HG03442 (cell line): ENCODE data around the gene GLRA2.
A peak's percentile ranks its signal among the peaks of the same experiment; 100 is the strongest.
"Not testable (repeated sequence)": the region's sequence is repeated elsewhere in the genome, so short reads cannot be mapped to it uniquely, and the experiment has no call there.

Experiments used
- ATAC-seq: cut with Tn5 transposase; IDR thresholded peaks from one replicate; pipeline ENCODE4 v1.9.1; 2021; ENCODE audit warnings: mild to moderate bottlenecking, moderate library complexity; ENCODE audit not compliant: unreplicated experiment

Gene GLRA2

DNA sequence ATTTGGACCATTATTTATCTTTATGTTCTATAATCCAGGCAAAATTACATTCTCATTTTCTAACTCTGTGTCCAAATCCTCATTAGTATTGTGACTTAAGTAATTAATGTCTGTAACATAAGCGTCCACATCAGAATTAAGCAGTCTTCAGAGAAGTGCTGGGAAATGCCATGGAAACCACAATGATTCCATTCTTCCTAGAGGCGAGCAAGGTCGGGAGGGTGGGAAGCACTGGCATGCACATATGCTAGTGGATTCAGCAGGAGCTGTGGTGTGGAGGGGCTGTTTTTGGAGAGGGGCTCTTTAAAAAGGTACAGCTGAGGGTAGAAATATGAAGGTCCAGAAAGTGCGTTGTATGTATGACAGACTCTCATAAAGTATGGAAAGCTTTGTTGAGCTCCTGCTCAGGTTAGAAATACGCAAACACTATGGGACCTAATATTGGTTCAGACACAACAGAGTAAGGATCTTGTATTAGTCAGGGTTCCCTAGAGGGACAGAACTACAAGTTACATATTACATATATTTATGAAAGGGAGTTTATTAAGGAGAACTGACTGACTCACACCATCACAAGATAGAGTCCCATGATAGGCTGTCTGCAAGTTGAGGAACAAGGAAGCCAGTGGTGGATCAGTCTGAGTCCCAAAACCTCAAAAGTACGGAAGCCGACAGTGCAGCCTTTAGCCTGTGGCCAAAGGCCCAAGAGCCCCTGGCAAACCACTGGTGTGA lies 61.5 kb downstream of the GLRA2 start:
- no peak for ATAC-seq

DNA sequence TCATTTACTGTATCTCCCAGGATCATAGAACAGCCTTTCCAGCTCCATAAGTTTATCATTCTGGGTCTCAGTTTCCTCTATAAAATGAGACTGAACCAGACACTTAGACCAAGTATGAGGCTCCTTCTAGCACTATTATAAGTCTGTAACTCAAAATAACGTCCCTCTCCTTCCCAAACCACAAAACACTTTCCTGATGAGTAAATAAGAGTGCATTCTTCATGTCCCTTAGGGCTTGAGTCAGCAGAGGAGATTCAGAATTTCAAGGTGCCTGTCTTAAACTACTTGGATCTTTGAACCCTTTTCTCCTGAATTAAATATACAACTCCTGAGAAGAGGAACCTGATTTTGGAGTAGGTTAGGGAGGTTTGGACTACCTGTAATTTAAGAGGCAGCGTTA lies 62.6 kb downstream of the GLRA2 start:
- no peak for ATAC-seq

DNA sequence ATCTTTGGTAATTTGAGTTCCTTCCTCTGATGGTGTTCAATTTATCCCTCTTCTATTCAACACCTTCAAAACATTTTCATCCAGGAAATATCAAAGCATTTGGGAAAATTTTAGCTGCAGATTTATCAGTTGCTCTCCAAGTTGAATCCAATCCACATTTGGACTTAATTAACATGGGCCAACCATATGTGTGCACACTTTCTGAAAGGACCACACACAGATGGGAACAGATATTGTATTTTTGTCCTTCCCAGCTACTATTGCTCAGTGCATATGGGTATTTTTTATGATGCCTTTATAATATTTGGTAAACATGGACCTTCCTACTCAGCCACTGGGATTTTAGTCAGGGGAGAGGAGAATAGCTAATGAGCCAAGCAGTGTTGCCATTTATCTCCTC lies 65.2 kb downstream of the GLRA2 start:
- no peak for ATAC-seq

GRCh38 chrX:14598330-14598729 lies 69.0 kb downstream of the GLRA2 start:
- ATAC-seq, result no peak

DNA sequence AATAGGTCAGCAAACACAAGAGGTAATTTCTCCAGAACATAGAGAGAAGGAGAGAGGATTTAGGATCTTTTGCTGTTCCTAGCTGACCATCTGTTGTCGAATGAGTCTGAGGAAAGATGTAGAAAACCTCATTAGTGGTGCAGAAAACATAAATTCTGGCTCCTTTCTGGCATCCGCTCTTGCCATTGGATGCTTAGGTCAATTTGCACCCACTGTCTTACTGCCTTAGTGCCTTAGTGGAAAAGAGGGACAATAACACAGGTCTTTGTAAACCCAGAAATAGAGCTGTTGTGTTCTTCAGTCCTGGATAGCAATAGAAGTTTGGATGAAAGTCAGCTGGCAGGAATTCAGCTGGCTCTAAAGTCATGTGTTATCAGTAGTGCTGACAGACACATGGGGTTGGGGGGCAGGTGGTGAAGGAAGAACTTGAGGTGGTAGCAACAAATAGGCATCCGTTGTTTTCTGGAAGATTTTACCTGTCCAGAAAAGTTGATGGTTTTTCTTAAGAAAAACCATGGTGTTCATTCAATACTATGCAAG lies 78.2 kb downstream of the GLRA2 start:
- no peak for ATAC-seq

DNA sequence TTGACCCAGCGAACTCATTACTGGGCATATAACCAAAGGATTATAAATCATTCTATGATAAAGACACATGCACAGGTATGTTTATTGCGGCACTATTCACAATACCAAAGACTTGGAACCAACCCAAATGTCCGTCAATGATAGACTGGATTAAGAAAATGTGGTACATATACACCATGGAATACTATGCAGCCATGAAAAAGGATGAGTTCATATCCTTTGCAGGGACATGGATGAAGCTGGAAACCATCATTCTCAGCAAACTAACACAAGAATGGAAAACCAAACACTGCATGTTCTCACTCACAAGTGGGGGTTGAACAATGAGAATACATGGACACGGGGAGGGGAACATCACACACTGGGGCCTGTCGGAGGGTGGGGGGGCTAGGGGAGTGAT lies 83.1 kb downstream of the GLRA2 start:
- ATAC-seq, result not testable (repeated sequence)

DNA sequence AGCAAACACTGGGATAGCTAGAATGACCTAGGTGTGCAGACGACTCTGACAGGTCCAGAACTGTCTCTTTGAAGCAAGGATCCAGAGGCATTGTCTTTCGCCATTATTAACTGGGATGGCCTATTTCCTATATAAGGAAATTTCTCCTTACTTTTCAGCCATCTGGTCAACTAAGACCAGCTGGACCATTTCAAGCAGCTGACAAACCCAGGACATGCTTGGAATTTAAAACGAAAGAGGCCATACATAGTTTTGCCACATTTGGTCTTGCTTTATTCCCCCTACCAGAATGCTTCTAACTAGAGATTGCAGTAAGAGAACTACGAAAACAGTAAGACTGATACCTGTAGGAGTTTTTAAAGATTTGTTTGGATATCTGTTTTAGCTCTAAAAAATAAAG lies 87.0 kb downstream of the GLRA2 start:
- ATAC-seq, result no peak

DNA sequence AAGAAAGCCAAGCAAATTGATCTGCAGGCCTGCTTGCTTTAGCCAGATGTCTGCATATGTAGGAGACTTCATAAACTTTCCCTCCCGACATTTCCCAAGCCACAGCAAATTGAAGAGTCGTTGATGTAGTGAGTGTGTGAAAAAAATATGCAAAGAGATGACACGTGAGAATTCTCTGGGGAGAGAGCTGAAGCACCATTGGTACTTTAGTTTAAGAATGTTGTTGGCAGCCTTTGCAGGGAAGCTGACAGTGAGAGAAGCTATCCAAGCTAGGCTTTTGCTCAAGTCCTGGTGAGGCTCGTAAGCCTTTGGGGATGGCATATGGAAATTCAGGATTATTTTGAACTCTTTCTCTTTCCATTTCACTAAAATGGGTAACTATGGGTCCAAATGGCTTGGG lies 87.5 kb downstream of the GLRA2 start:
- no peak for ATAC-seq

DNA sequence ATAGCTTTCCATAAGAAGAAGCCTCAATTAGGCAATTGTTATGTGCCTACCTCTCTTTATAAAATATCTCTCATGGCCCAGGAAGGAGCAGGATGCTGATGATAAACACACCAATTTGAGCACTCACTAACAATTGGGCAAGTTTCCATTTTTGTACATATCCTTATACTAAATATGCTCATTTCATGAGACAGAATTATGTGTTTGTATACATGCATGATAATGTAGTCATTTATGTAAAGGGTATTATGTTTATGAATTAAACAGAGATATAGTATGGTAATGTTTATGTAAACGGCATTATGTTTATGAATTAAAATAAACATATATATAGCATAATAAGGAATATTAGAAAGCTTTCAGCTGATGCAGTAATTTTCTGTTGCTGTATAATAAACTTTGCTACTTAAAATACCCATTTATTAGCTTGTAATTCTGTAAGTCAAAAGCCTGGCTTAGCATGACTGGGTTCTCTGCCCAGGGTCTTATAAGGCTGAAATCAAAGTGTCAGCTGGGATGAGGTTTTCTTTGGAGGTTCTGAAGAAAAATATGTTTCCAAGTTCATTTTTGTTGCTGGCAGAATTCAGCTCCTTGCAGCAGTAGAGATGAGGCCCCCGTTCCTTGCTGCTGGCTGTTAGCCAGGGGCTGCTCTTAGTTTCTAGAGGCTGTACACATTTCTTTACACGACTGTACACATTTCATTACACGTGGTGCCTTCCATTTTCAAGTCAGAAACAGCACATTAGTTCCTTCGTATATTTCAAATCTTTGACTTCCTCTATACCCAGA lies 89.0 kb downstream of the GLRA2 start:
- ATAC-seq, result no peak

DNA sequence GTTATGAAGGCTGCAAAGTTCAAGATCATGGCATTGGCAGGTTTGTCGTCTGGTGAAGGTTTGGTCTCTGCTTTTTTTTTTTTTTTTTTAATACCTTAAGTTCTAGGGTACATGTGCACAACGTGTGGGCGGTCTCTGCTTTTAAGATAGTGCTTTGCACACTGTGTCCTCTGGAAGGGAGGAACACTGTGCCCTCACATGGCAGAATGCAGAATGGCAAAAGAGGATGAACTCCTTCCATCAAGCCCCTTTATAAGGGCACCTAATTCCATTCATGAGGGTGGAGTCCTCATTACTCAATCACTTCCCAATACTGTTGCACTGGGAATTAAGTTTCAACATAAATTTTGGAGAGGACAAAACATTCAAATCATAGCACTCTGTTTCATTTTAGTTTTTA lies 101.4 kb downstream of the GLRA2 start:
- no peak for ATAC-seq

DNA sequence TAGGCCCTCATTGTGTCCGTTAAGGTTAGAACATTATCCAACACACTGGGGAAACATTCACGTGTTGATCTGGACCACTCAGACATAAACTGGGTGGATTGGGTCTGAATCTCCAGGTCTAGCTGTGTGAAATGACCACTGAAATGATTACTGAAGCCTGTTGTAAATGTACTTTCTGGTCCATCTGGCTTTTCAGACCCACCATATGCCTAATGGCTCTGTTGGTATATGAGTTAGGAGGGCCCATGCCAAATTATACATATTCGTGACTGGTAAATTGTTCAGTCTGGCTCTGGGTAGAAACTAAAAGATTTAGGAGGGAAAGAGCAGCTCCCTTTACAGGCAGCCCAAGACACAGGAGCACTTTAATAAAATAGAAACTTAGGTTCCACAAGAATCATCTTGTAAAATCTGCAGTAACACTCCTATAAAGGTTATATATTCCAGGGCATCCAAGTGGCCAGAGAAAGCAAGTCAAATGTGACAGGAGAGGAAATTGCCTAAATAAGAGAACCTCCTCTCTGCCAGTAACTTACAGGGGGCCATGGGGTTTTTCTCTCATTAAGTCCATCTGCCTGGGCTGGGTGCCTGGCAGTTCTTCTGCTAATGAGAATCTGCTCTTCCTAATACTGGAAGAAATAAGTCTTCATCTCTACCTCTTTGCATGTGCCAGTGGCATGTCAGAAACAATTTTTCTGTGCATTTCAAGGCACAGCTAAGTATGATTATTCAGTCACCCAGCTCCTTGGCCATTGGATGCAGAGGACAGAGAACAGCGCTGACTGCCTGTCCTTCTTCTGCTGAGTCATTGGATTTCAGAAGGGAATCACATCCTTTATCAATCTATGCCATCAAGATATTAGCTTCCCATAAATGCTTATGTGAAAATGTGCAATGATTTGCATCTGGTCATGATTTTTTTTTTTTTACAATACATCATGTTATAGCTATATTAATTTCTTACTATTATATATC lies 112.6 kb downstream of the GLRA2 start:
- no peak for ATAC-seq

GRCh38 chrX:14660970-14661369 lies 131.6 kb downstream of the GLRA2 start:
- no peak for ATAC-seq

GRCh38 chrX:14670819-14671218 lies 141.5 kb downstream of the GLRA2 start:
- peak; percentile 64 for ATAC-seq

DNA sequence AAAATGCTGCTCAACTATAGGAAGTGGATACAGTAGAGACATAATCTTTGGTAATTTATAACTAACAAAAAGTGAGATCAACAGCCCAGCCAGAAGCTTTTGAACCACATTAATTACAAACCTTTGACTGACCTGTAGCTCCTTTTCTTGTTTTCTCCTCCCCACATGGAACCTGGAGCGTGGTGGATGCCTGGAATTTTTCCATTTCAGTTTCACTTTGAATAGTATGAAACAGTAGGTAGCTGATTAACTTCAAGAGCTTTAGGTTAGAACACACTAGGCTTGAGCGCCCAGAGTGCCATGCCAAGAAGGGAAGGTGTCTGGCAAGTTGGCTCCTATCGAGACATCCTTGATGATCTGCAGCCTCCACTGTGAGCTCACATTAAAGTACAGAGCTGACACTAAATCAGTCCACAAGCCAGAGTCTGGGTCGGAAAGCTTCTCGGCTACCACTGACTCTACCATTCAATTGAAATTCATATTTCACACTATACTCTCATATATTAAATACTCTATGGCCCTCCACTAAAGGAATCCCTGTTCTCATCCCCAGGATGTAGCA lies 143.4 kb downstream of the GLRA2 start:
- ATAC-seq, result no peak

GRCh38 chrX:14673236-14673635 lies 143.9 kb downstream of the GLRA2 start:
- no peak for ATAC-seq

DNA sequence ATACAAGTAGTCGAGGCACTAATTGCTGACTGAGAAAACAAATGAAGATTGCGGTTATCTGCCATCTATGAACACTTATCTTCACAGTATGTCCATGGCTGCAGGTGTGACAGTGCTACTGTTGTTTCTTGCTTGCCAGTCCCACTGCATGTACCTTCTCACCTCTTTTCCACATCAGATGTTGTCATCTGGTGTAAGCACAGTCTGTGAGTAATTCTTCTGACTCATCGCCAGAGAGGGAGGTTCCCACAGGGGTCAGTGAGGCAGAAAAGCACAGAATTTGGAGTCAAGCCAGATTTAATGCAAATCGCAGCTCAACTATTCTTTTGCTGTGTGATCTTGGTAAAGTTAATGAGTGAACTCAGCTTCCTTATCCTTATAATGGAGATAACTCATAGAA lies 144.4 kb downstream of the GLRA2 start:
- peak; percentile 92 for ATAC-seq

DNA sequence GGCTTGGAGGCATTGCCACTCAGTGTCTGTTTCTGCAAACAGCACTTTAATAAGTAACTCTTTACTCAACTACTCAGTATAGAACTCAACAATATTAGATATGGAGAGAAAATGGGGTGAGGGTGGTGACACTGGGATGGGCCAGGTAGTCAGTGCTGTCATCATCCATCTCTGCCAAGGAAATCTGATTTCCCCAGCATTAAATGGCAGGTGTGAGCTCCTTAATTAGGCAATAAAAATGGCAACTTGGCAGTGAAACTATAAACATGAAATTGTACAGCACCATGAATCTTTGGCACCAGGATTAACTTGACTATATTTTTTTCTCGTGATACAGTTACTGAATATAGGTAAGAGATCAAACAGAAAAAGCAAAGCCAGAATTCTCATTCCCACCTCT lies 146.2 kb downstream of the GLRA2 start:
- ATAC-seq, result no peak

GRCh38 chrX:14676431-14676830 lies 147.1 kb downstream of the GLRA2 start:
- ATAC-seq, result no peak

DNA sequence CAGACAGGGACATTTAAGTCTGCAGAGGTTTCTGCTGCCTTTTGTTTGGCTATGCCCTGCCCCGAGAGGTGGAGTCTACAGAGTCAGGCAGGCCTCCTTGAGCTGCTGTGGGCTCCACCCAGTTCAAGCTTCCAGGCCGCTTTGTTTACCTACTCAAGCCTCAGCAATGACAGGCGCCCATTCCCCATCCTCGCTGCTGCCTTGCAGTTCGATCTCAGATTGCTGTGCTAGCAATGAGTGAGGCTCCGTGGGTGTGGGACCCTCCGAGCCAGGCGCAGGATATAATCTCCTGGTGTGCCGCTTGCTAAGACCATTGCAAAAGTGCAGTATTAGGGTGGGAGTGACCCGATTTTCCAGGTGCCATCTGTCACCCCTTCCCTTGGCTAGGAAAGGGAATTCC lies 159.0 kb downstream of the GLRA2 start:
- ATAC-seq, result not testable (repeated sequence)

DNA sequence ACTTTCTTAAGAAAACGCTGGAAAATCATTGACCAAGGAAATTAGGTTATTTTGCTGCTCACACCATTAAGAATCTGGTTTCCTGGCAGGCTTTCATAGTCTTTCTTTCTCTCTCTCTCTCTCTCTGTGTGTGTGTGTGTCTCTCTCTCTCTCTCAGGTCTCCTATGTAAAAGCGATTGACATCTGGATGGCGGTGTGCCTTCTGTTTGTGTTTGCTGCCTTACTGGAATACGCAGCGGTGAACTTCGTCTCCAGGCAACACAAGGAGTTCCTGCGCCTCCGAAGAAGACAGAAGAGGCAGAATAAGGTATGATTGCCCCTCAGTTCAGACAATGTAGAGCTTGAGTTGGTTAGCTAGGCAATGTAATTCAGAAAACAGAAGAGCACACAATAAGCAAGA lies 161.2 kb downstream of the GLRA2 start:
- no peak for ATAC-seq

GRCh38 chrX:14694611-14695010 lies 165.3 kb downstream of the GLRA2 start:
- no peak for ATAC-seq
